ENCODE data around the gene CDKN2B-AS1. TPM values are rescaled to one million over a fixed set of nuclear protein-coding genes. Genes with fewer than 3 reads are reported as not detected.

Gene CDKN2B-AS1
- total and polyA plus RNA-seq, 2 of the 13 experiments (the other 11 are each of a cell fraction or from before 2014, with no cell fraction given): 0.64 to 2.3 TPM

GRCh38 chr9:22053178-22053577 lies 58.6 kb downstream of the CDKN2B-AS1 start:
- Histone ChIP-seq H3K4me3 (replicated peaks in 1 of 3; ENCODE audit: insufficient read depth in 1 of 3, low read depth in 2 of 3, low read length in 3 of 3) (no peak overlapping the region), H3K9me3 (ENCODE audit: low read length) (no peaks in the 10 kb centered on the region), H3K4me1 (ENCODE audit: insufficient read depth, low read length) (no peaks in the 10 kb centered on the region), H3K36me3 (replicated peaks in 1 of 2; ENCODE audit: control insufficient read depth in 1 of 2, insufficient read depth in 2 of 2, low read length in 2 of 2) (no peaks in the 10 kb centered on the region), H2AFZ (ENCODE audit: low read length) (no peak overlapping the region), H3K79me2 (ENCODE audit: insufficient read depth, low read length) (no peaks in the 10 kb centered on the region), H3K9ac (ENCODE audit: insufficient read depth, low read depth, low read length) (no peak overlapping the region), H3K27me3 (ENCODE audit: control insufficient read depth in 1 of 2, insufficient read depth in 2 of 2, low read length in 2 of 2) (no peaks in the 10 kb centered on the region; a peak in 1 of 5 replicates), H3K4me2 (ENCODE audit: low read depth, low read length) (no peak overlapping the region), H4K20me1 (ENCODE audit: insufficient read depth, low read length) (no peaks in the 10 kb centered on the region), H3K27ac (ENCODE audit: extremely low read length, insufficient read depth, low read length) (no peak overlapping the region)
- intact Hi-C loops (cut with micrococcal nuclease; ENCODE audit: unreplicated experiment) (no loop called here), in situ Hi-C loops (cut with HindIII; ENCODE audit: extremely low pct_ligation_motif_present, low pct_unique_long_range_greater_than_20kb) (no loop called here)
- no peak for ATAC-seq
- POLR2A ChIA-PET: no interaction called here
- CTCF ChIA-PET (ENCODE audit: low intra/inter-chr PET ratio, low total read pairs): no interaction called here
- WGBS (ENCODE audit: low lambda C conversion rate): 37% methylated on average over 2 of the region's 2 CpGs
- no TSS peak for BruUV-seq (replicated peaks)
- no peak for DNase-seq (ENCODE audit: low spot score)
- no peak for FAIRE-seq
- TF ChIP-seq AGO1 (IDR thresholded peaks at IDR 0.05; ENCODE audit: low read depth, low read length, poor library complexity, severe bottlenecking) (no peak), ARID3A (IDR thresholded peaks at IDR 0.05; ENCODE audit: low read depth, low read length) (no peak), ZNF414 (CRISPR knock-in tag; IDR thresholded peaks at IDR 0.05) (no peak), ZNF101 (CRISPR knock-in tag; IDR thresholded peaks at IDR 0.05; ENCODE audit: borderline replicate concordance, low read depth) (no peak), BCL6 (CRISPR knock-in tag; IDR thresholded peaks at IDR 0.05) (no peak), ZMYM2 (CRISPR knock-in tag; IDR thresholded peaks at IDR 0.05) (no peak), GTF2F1 (IDR thresholded peaks at IDR 0.05; ENCODE audit: low read length) (no peak), ZNF34 (CRISPR knock-in tag; IDR thresholded peaks at IDR 0.05; ENCODE audit: borderline replicate concordance) (no peak), NONO (IDR thresholded peaks at IDR 0.05) (no peak), NONO (CRISPR knock-in tag; conservative IDR thresholded peaks at IDR 0.05) (no peak), ZNF883 (CRISPR knock-in tag; IDR thresholded peaks at IDR 0.05; ENCODE audit: not compliant biosample characterization) (no peak), ZSCAN20 (CRISPR knock-in tag; IDR thresholded peaks at IDR 0.05; ENCODE audit: borderline replicate concordance) (no peak), ZNF776 (CRISPR knock-in tag; IDR thresholded peaks at IDR 0.05) (no peak), PRPF4 (IDR thresholded peaks at IDR 0.05; ENCODE audit: low read depth, low read length, poor library complexity, severe bottlenecking) (no peak), NFKB2 (CRISPR knock-in tag; IDR thresholded peaks at IDR 0.05; ENCODE audit: borderline replicate concordance) (no peak), ZBED4 (CRISPR knock-in tag; IDR thresholded peaks at IDR 0.05; ENCODE audit: borderline replicate concordance) (no peak), AKAP8 (CRISPR knock-in tag; IDR thresholded peaks at IDR 0.05) (no peak), SOX13 (IDR thresholded peaks at IDR 0.05) (no peak), SOX13 (CRISPR knock-in tag; conservative IDR thresholded peaks at IDR 0.05 in 1 of 2, IDR thresholded peaks at IDR 0.05 in 1 of 2) (no peak)

Data from HepG2 (cell line).